ENCODE measurements around the gene APEH.
"Not testable (repeated sequence)": the region's sequence is repeated elsewhere in the genome, so short reads cannot be mapped to it uniquely, and the experiment has no call there.

GRCh38 chr3:49685103-49685502 is 11.0 kb downstream of the APEH start:
- not testable (repeated sequence) for TF ChIP-seq MYNN (tag by site-specific recombination; IDR thresholded peaks at IDR 0.05; ENCODE audit: borderline replicate concordance); ZSCAN23 (tag by site-specific recombination; IDR thresholded peaks at IDR 0.05); ZBTB11 (tag by site-specific recombination; conservative IDR thresholded peaks at IDR 0.05; ENCODE audit: low read depth); ZNF280D (tag by site-specific recombination; IDR thresholded peaks at IDR 0.05); HOXC10 (CRISPR knock-in tag; IDR thresholded peaks at IDR 0.05); ZNF133 (tag by site-specific recombination; IDR thresholded peaks at IDR 0.05); CTCF (tag by site-specific recombination; IDR thresholded peaks at IDR 0.05); PBX3 (CRISPR knock-in tag; IDR thresholded peaks at IDR 0.05); ZNF513 (tag by site-specific recombination; IDR thresholded peaks at IDR 0.05); ZNF157 (tag by site-specific recombination; IDR thresholded peaks at IDR 0.05)
